Mononuclear cell (primary cell): Measurements from ENCODE around the gene MPV17L. TPM values are rescaled to one million over a fixed set of nuclear protein-coding genes. Genes with fewer than 3 reads are reported as not detected.
"Not testable (repeated sequence)": the region's sequence is repeated elsewhere in the genome, so short reads cannot be mapped to it uniquely, and the experiment has no call there.

Experiments used
- H3K27me3 ChIP-seq: 2 replicates; pipeline ENCODE4 v1.6.0; 2011; ENCODE audit warnings: low read length, control low read depth; ENCODE audit not compliant: insufficient read depth
- H3K4me1 ChIP-seq: 2 replicates; pipeline ENCODE4 v1.5.1; 2011; ENCODE audit warnings: mild to moderate bottlenecking, low read length, control low read depth; ENCODE audit not compliant: insufficient read depth
- H3K4me3 ChIP-seq: 2 replicates; pipeline ENCODE4 v1.5.1; 2011; ENCODE audit warnings: mild to moderate bottlenecking, low read length, moderate library complexity
- H3K9me3 ChIP-seq: 2 replicates; pipeline ENCODE4 v1.5.1; 2011; ENCODE audit warnings: low read depth, mild to moderate bottlenecking, control low read depth, low read length
- total RNA-seq: library from RNA; depleted of rRNA; stranded (reverse); fragments of >200 nt; gene quantifications from one replicate; pipeline ENCODE4 v1.2.3, GENCODE V29; 2012

Gene MPV17L
- total RNA-seq, 1 donor, result under 0.01 TPM

DNA sequence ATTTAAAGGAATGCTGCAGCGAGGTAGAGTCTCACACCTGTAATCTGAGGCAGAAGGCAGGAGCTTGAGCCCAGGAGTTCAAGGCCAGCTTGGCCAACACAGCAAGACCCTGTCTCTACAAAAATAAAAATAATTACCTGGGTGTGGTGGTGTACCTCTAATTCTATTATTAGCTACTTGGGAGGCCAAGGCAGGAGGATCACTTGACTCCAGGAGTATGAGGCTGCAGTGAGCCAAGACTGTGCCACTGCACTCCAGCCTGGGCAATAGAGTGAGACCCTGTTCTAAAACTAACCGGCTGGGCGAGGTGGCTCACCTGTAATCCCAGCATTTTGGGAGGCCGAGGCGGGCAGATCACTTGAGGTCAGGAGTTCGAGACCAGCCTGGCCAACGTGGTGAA is 57.7 kb downstream of the MPV17L start:
- not testable (repeated sequence) for H3K4me1 ChIP-seq, H3K9me3 ChIP-seq, H3K4me3 ChIP-seq, H3K27me3 ChIP-seq

GRCh38 chr16:15454933-15455332 is 59.4 kb downstream of the MPV17L start:
- H3K9me3 ChIP-seq, H3K4me3 ChIP-seq, H3K4me1 ChIP-seq, H3K27me3 ChIP-seq: not testable (repeated sequence)

GRCh38 chr16:15457400-15457799 is 61.8 kb downstream of the MPV17L start:
- Histone ChIP-seq H3K27me3 (no peaks in the 10 kb centered on the region), H3K9me3 (no peaks in the 10 kb centered on the region), H3K4me1 (no peaks in the 10 kb centered on the region), H3K4me3 (no peak overlapping the region)

DNA sequence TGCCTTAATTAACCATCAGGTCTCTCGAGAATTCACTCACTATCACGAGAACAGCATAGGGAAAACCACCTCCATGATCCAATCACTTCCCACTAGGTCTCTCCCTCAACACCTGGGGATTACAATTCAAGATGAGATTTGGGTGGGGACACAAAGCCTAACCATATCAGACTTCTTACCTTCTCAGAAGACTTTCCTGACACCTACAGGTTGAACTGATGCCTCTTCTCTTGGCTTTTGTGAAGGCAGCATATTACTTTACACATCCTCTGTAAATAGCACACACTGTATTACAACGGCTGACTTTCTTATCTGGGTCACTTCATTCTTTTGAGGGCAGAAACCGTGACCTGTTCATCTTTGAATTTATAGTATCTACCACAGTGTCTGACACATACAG is 62.4 kb downstream of the MPV17L start:
- Histone ChIP-seq H3K4me3 (no peak overlapping the region), H3K9me3 (no peaks in the 10 kb centered on the region), H3K4me1 (no peaks in the 10 kb centered on the region), H3K27me3 (no peaks in the 10 kb centered on the region)

GRCh38 chr16:15459791-15460190 is 64.2 kb downstream of the MPV17L start:
- Histone ChIP-seq H3K4me1 (no peaks in the 10 kb centered on the region), H3K9me3 (no peaks in the 10 kb centered on the region), H3K27me3 (no peaks in the 10 kb centered on the region), H3K4me3 (no peak overlapping the region)

- Histone ChIP-seq H3K4me3 (no peak overlapping the region), H3K4me1 (no peaks in the 10 kb centered on the region), H3K27me3 (no peaks in the 10 kb centered on the region), H3K9me3 (no peaks in the 10 kb centered on the region)
Observed at GRCh38 chr16:15460601-15461000, 65.0 kb downstream of the MPV17L start.

- Histone ChIP-seq H3K9me3 (no peaks in the 10 kb centered on the region), H3K4me3 (no peak overlapping the region), H3K27me3 (no peaks in the 10 kb centered on the region), H3K4me1 (no peaks in the 10 kb centered on the region)
Observed at GRCh38 chr16:15461376-15461775, 65.8 kb downstream of the MPV17L start.

Other genes starting within 250 kb of the MPV17L start
- 2.0 TPM for gene NPIPA5, start 17.5 kb upstream of the MPV17L start, total RNA-seq
- 2.7 TPM for gene BMERB1, start 38.8 kb downstream of the MPV17L start, total RNA-seq
- 60.8 TPM for gene MARF1, start 247.4 kb downstream of the MPV17L start, total RNA-seq